Gastrocnemius medialis (tissue), 4 donors: ENCODE measurements around the gene ASAP2.

Source experiments
- POLR2A ChIP-seq, 2 donors: fragments of 450-650 bp; IDR thresholded peaks; one replicate each; pipeline ENCODE4 v1.6.1; 2017; ENCODE audit warnings: antibody characterized with exemption in 2 of 2, mild to moderate bottlenecking in 2 of 2, moderate library complexity in 2 of 2
- TF ChIP-seq, protein P1 (sequence below), 5 experiments: fragments of 450-650 bp in 3 of 5; fragments of 200-600 bp in 2 of 5; sonication (generic) in 2 of 5; IDR thresholded peaks in 4 of 5; conservative IDR thresholded peaks in 1 of 5; 1 replicate in 4 of 5; 2 replicates in 1 of 5; pipeline ENCODE4 v1.5.1; 2016 to 2019; ENCODE audit warnings: antibody characterized with exemption in 5 of 5, mild to moderate bottlenecking in 3 of 5, moderate library complexity in 3 of 5

DNA sequence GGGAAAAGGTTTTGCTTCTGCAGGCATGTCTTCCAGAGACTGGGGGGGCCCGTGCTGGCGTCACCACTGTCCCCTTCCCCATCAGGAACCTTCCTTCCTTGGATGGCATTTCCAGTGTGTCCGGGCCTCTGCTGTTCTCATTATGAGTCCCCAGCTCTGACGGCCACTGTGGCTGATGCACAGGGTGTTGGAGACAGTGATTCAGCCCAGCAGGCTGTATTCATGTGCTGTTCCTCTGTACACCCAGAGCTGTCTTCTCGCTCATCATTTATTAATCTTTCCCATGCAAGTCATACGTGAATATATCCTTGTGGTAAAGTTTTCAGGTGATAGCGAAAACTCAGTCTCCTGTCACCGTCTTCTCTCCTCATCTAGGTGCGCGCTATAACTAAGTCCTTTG, 57.7 kb downstream of the ASAP2 start:
- TF ChIP-seq, protein P1, sequence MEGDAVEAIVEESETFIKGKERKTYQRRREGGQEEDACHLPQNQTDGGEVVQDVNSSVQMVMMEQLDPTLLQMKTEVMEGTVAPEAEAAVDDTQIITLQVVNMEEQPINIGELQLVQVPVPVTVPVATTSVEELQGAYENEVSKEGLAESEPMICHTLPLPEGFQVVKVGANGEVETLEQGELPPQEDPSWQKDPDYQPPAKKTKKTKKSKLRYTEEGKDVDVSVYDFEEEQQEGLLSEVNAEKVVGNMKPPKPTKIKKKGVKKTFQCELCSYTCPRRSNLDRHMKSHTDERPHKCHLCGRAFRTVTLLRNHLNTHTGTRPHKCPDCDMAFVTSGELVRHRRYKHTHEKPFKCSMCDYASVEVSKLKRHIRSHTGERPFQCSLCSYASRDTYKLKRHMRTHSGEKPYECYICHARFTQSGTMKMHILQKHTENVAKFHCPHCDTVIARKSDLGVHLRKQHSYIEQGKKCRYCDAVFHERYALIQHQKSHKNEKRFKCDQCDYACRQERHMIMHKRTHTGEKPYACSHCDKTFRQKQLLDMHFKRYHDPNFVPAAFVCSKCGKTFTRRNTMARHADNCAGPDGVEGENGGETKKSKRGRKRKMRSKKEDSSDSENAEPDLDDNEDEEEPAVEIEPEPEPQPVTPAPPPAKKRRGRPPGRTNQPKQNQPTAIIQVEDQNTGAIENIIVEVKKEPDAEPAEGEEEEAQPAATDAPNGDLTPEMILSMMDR (IDR thresholded peaks at IDR 0.05 in 4 of 5, conservative IDR thresholded peaks at IDR 0.05 in 1 of 5): no peak
- no peak for TF ChIP-seq POLR2A (IDR thresholded peaks at IDR 0.05)
